ENCODE measurements around the gene LYRM9.
"Not testable (repeated sequence)": the region's sequence is repeated elsewhere in the genome, so short reads cannot be mapped to it uniquely, and the experiment has no call there.

Gene LYRM9

DNA sequence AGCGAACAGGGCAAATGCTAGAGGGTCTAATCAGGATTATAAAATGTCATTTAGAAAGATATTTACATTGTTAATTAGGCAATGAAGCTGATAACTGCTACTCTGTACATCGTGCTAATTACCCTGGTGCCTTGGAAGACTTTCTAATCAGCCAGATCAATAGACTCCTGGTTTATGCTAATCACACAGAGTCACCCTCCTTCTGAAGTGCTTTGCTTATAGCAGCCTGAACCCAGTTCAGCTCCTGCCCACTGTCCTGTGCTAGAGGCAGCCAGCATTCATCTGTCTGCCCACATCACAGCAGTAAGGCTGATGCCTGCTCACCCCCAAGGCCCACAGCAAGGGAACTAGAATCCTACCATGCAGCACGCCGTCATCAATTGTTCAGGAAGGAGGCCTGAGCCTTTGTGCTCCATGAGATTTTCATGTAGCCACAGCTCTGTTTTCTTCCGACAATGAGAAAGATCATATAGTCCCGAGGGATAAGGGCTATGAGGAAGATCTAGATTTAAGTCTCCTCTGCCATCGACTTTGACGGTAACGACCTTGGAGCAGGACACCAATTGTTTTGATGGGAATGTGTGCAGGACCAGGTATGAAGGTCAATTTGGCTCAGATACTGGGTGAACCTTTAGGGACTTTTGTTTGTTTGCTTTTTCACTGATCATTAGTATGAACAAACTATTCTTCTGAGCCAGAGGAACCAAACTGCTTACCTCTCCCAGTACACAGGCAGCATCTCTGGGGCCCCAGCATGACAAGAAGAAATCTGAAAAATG lies 12.5 kb upstream of the LYRM9 start:
- DNase-seq: no peak

DNA sequence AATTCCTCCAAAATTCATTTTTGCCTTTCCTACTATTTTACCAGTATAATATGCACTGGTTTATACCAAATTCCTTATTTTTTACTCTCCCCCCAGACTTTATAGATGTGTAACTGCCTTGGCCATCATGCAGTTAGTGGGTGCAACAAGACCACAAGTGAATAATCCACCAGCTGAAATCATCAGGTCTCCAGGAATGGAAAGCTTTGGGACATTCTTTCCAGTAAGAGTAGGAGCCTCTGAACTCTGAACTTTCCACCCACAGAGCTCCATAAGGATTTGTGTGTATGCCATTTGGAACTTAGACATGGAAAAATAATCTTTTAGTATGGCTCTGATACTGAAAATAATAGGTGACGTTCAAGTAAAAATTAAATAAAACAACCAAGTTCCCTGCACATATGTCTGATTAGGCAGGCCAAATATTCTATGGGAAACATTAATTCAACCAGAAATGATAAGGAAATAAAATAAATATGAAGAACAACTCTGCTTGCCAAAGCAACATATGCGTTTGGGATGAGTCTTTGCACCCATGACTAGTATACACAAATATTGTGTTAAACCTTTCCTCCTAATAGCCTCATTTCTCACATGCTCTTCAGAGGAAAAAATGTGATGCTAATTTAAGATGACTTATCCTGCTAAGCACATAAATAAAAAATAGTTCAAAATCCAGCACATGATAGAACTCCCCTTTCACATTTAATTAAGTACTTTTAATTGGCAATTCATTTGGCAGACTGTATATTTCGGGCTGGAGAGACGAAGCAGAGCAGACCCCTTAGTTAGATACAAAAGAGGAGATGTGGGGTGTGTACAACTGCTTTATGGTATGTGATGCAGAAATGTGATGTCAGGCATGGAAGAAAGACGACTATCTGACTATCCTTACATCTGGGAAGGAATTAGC lies 11.6 kb upstream of the LYRM9 start:
- no peak for DNase-seq

- DNase-seq: no peak
Observed at GRCh38 chr17:27904114-27904513, 10.9 kb upstream of the LYRM9 start.

DNA sequence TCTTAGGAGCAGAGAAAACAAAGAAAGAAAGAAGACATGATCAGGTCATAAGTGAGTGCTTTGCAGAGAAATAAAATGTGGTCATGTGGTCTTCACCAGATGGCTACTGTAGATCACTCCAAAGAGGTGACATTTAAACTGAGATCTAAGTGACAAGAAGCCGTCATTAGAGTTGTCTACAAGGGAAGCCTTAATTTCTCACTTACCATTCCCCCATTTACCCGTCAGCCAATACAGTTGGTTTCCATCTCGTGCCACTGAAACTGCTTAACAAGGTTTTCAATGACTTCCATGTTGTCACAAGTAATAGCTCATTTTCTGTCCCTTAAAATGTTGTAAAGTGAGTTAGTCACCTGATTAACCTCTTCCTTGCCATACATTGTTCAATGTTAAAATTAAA lies 6.4 kb upstream of the LYRM9 start:
- DNase-seq: no peak

- DNase-seq: no peak
Observed at GRCh38 chr17:27898096-27898495, 4.9 kb upstream of the LYRM9 start.

- no peak for DNase-seq
Observed at GRCh38 chr17:27896701-27897100, 3.5 kb upstream of the LYRM9 start.

DNA sequence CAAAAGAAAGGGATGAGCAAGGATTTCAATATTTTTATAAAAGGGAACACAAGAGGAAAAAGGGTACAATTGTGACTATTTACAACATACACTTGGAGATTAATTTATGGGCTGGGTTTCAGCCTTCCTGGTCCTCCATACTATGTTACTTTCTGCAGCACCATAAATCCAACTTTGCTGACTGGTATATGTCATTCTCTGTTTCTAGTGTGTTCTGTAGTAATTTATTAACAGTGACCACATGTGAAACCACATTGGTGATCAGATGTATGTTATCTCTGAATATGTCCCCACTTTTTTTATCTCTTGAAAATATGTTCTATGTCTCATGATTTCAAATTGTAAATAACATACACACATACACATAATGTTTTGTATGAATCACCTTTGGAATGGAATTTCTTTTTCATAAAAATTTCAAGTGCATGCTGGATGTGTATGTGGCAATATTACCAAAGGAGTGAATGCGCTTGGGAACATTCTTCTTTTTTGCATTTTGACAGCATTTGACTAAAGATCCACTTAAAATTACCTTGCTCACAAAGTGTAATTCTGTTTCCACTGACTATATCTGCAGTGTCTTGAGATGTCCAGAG lies 2.9 kb upstream of the LYRM9 start:
- no peak for DNase-seq

DNA sequence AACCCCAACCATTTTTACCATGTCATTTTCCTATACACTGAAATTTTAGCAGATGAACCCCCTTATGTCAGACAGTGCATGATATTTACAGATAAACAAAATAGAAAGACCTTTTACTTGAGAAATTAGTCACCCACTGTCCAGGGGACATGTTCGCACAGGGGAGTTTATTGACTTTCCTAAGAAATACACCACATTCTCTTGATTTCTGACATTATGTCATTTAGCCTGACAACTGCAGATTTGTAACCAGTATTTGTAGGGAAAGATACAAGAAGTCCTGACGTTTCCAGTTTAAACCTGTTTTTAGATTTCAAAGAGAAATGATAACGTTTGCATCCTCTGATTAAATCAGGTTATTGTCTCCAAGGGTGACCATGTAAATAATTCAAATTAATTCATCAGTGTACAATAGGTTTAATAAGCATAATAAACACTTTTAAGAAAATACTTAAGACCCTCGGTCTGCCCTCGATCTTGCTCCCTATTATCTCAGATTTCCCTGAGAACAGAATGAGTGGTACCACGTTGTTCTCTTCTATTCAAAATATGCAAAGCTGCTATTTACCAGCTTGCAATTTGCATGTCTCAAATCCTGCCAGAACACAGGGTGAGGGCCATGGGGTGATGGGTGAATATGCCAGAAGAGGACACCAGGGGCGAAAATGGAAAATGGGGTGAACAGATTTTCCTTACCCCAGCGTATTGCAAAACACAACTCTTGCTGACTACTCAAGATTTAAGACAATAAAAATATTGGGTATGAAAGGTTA lies 2.1 kb upstream of the LYRM9 start:
- DNase-seq: no peak

GRCh38 chr17:27893841-27894503 lies 807 bp upstream of the LYRM9 start:
- no peak for DNase-seq

DNA sequence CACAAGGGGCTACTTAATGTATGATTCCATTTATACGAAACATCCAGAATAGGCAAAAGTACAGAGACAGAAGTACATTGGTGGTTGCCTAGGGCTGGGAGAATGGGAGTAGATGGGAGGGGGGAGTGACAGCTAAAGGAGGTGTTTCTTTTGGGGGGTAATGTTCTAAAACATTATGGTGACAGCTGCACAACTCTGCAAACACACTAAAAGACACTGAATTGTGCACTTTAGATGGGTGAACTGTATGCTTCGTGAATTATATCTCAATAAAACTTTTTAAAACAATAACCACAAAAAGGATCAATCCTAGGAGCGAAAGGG lies 661 bp downstream of the LYRM9 start:
- DNase-seq: no peak

- DNase-seq: no peak
Observed at GRCh38 chr17:27891841-27892240, 1.3 kb downstream of the LYRM9 start.

DNA sequence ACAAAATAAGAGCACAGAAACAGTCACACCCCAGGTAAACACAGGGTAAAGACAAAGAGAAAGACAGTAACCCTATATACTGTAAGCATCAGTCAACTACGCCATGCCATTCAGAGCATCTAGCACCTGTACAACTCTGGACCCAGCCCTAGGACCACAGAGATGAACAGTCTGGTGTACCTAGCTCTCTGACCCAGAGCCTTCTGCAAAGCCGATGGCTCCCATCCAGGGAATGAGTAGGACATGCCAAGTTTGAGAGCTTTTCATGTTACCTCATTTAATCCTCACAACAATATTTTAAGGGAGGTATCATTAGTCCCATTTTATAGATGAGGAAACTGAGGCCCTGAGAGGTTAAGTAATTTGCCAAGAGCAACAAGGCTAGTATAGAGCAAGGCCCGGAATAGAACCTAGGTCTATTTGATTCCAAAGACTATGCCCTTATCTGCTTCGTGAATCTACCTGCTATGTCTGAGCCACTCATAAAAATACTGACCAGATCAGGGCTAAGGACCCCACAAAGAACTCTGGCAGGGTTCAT lies 3.4 kb downstream of the LYRM9 start:
- DNase-seq: no peak

DNA sequence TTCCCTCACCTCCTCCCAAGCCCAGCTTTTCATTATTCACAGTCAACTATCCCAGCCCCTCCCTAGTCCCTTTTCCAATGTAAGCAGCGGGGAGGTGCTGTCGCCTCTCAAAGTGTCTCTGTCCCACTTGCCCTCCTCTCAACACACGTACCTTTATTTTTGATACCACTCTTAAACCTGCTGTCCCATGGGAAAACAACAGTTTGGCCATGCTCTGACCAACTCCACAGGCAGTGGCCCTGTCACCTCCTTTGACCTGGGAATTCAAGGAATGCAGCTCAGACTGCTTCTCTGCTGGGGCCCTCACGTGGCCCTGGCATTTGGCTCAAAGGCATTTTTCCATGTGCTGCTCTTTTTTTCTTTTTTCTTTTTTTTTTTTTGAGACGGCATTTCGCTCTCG lies 4.2 kb downstream of the LYRM9 start:
- no peak for DNase-seq

- DNase-seq: no peak
Observed at GRCh38 chr17:27888067-27888466, 5.1 kb downstream of the LYRM9 start.

DNA sequence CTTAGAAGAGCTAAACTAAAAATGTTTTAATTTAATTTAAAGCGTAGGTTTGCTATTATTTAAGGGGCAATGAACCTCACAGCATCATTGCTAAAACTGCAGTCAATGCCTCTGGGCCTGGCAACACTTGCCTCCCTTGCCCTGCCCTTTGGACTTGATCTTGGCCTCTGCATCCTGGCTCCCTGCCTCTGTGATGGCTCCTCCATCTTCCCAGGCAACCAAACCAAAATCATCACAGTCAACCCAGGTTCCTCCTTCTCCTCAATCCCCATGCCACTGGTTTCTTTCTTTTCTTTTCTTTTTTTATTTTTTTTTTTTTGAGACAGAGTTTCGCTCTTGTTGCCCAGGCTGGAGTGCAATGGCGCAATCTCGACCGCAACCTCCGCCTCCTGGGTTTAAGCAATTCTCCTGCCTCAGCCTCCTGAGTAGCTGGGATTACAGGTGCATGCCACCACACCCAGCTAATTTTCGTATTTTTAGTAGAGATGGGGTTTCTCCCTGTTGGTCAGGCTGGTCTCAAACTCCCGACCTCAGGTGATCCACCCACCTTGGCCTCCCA lies 6.7 kb downstream of the LYRM9 start:
- not testable (repeated sequence) for DNase-seq

DNA sequence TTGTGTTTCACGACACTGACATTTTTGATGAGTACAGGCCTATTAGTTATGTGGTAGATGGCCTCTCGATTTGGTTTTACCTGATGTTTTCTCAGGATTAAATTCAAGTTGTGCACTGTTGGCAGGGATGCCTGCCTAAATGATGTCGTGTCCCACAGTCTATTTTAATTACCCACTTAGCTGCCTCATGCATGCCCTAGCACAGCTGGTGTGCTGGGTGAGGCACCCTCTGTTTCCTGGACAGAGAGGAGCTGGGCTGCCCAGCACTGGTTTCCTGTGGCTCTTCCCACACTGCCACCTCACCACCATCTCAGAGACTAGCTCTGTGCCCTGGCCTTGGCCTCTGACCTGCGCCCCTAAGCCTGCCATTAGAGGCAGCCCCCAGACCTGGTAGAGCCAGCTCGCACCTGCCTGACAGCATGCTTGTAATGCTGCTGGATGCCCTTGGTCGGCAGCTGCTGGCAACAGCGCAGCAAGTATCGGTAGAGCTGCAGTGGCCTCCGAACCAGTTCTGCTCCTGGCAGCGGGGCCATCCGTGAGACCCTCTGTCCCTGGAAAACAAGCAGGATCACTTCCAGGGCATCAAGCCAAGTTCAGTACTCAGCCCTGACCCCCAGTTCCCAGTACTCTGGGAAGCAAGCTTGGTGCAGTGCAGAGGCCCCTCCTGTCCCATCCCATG lies 10.9 kb downstream of the LYRM9 start:
- DNase-seq: no peak

DNA sequence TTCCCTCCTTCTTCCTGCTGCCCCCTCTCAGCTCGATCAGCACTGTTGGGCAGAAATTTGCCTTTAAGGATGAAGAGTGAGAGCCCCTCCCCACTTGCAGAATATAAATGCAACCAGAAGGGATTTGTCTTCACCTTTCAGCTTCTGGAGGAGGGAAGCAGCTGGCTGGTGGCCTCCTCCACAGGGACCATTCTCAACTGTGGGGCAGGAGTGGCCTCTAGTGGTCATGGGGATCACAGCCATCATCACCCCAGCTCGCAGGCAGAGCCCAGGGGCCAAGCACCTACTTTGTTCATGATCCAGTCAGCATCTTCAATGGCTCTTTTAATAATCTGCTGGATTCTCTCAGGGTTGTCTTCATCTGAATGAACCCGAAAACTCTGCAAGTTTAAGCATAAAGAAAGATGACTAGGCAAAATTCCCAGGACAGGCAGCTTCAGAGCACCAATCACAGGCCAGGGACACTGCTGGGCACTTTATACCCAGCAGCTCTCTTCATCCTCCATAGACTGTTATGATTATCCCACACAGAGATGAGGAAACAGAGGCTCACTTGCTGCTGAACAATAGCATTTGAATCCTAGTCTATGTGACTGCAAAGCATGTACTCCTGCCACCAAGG lies 13.1 kb downstream of the LYRM9 start:
- peak; percentile 64 for DNase-seq

DNA sequence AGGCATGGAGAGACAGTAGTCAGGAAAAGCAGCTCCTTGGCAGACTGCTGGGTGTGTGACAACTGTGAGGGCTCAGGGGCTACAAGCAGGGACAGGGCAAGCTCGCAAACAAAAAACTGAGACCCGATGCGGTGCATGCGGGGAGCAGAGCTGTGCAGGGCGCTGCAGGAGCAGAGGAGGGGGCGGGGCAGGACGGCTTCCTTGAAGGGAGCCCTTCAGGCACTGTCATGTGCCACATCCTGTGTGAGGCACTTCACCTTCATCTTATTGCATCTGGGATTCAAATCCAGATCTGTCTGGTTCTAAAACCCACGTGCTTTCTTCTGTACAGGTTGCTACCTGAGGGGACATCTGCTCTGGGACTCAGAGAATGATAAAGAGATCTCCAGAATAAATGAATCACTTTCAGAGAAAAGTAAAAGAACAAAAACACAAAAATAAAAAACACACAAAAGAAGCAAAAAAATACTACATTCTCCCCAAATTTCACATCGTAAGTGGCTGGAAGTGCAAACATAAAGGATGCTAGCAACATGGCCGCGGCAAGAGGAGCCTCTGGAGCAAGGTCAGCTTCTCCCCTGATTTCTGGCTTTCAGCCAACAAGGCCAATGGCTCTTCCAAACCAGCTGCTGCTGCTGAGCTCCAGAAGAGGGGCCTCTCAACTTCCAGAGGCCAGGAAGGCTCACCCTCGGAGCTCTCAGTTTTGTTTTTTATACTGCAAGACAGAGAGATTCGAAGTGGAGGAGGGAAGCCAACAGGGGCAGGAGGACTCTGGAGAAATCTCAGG lies 14.2 kb downstream of the LYRM9 start:
- peak; percentile 40 for DNase-seq

DNA sequence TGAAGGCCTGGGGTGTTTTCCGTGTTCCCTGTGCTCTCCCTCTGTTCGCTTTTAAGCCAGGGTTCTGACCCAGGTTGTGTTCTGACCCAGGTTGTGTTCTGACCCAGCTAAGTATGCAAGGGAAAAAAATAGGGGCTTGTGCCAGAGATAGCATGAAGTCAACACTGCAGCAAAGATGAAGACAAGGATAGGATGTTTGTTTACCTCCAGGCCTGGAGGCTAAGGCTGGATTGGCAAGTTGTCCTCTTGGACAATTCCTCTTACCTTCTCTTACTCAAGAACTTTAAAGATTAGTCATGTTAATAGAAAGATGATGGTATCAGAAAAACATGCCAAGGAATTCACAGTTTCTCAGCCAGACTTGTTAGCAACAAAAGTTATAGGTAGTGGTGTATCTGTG lies 19.4 kb downstream of the LYRM9 start:
- DNase-seq: no peak

GRCh38 chr17:27873211-27873610 lies 20.0 kb downstream of the LYRM9 start:
- DNase-seq: no peak
